ENCODE measurements around the gene CFAP410. TPM values are rescaled to one million over a fixed set of nuclear protein-coding genes. Genes with fewer than 3 reads are reported as not detected.

CFAP410 gene
- total and polyA plus RNA-seq, 2 donors from 2014 or later, result 23.3 to 45.3 TPM

GRCh38 chr21:44324106-44324853 is 14.9 kb downstream of the CFAP410 start:
- DNase-seq, result no peak
- Histone ChIP-seq H3K9me3 (ENCODE audit: control insufficient read depth in 2 of 3, insufficient read depth in 1 of 3, low read length in 3 of 3) (no peaks in the 10 kb centered on the region), H3K9ac (ENCODE audit: low read length in 3 of 3) (no peak overlapping the region), H3K27me3 (ENCODE audit: control insufficient read depth, insufficient read depth, low read length) (no peaks in the 10 kb centered on the region), H3K27ac (ENCODE audit: low read depth in 2 of 2, low read length in 2 of 2) (no peak overlapping the region), H3K4me3 (ENCODE audit: low read length in 3 of 3) (no peak overlapping the region), H3K4me1 (ENCODE audit: control insufficient read depth in 2 of 3, insufficient read depth in 2 of 3, low read depth in 1 of 3, low read length in 3 of 3) (peaks cover 0 to 2% (median 0%) of the 10 kb centered on the region in 3 donors), H3K36me3 (ENCODE audit: control insufficient read depth in 2 of 3, insufficient read depth in 3 of 3, low read length in 3 of 3) (peaks cover 0 to 22% (median 14%) of the 10 kb centered on the region in 3 donors)
- FAIRE-seq, result no peak
- intact Hi-C loops (cut with DNase I), result no loop called here
- TF ChIP-seq CTCF (IDR thresholded peaks at IDR 0.05; ENCODE audit: borderline replicate concordance, extremely low read depth, insufficient read depth), result no peak

GRCh38 chr21:44323591-44323990 is 15.6 kb downstream of the CFAP410 start:
- TF ChIP-seq CTCF (IDR thresholded peaks at IDR 0.05; ENCODE audit: borderline replicate concordance, extremely low read depth, insufficient read depth), result no peak
- DNase-seq, result no peak
- intact Hi-C loops (cut with DNase I), result no loop called here

DNA sequence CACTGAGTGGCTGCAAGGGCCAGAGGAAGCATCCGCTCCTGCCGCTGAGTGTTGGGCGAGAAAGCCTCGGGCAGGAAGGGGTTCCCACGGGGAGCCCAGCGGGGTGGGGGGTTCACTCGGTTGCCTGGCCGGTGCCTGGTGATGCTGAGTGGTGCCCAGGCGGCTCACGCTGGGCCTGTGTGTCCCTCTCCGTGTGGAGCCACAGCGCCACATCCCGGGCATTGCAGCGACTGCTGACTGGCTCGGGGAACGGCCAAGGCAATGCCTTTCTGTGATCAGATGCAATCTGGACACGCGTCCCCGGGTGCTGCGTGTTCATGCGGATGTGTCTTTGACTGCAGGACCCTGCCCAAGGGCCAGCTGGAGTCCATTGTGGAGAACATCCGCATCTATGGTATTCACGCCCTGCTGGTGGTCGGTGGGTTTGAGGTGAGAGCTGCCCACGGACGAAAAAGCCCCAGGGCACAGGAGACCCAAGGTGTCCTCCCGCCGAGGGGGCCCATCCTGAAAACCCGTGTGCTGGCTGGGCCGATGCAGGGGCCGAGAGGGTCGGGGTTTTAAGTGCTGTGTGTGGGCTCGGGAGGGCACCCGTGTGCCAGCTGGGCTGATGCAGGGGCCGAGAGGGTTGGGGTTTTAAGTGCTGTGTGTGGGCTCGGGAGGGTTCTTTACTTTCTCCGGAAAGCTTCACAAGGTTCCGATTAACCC is 16.4 kb downstream of the CFAP410 start:
- Histone ChIP-seq H3K27ac (ENCODE audit: low read depth in 2 of 2, low read length in 2 of 2) (no peak overlapping the region), H3K27me3 (ENCODE audit: control insufficient read depth, insufficient read depth, low read length) (no peaks in the 10 kb centered on the region), H3K9me3 (ENCODE audit: control insufficient read depth in 2 of 3, insufficient read depth in 1 of 3, low read length in 3 of 3) (no peaks in the 10 kb centered on the region), H3K4me1 (ENCODE audit: control insufficient read depth in 2 of 3, insufficient read depth in 2 of 3, low read depth in 1 of 3, low read length in 3 of 3) (no peaks in the 10 kb centered on the region), H3K4me3 (ENCODE audit: low read length in 3 of 3) (no peak overlapping the region), H3K36me3 (ENCODE audit: control insufficient read depth in 2 of 3, insufficient read depth in 3 of 3, low read length in 3 of 3) (peaks cover 0 to 32% (median 17%) of the 10 kb centered on the region in 3 donors), H3K9ac (ENCODE audit: low read length in 3 of 3) (no peak overlapping the region)
- TF ChIP-seq CTCF (IDR thresholded peaks at IDR 0.05; ENCODE audit: borderline replicate concordance, extremely low read depth, insufficient read depth), result no peak
- intact Hi-C loops (cut with DNase I), result no loop called here
- DNase-seq (no peak), FAIRE-seq (no peak)

More at GRCh38 chr21:44323591-44323990, 15.6 kb downstream of the CFAP410 start:
- Histone ChIP-seq H3K27ac (ENCODE audit: low read depth in 2 of 2, low read length in 2 of 2) (no peak overlapping the region), H3K4me3 (ENCODE audit: low read length in 3 of 3) (no peak overlapping the region), H3K27me3 (ENCODE audit: control insufficient read depth, insufficient read depth, low read length) (no peaks in the 10 kb centered on the region), H3K9me3 (ENCODE audit: control insufficient read depth in 2 of 3, insufficient read depth in 1 of 3, low read length in 3 of 3) (no peaks in the 10 kb centered on the region), H3K4me1 (ENCODE audit: control insufficient read depth in 2 of 3, insufficient read depth in 2 of 3, low read depth in 1 of 3, low read length in 3 of 3) (no peaks in the 10 kb centered on the region), H3K36me3 (ENCODE audit: control insufficient read depth in 2 of 3, insufficient read depth in 3 of 3, low read length in 3 of 3) (peaks cover 0 to 25% (median 14%) of the 10 kb centered on the region in 3 donors), H3K9ac (ENCODE audit: low read length in 3 of 3) (no peak overlapping the region)
- no peak for FAIRE-seq

Data from kidney (tissue), 14 donors.